HG03521 (cell line): Measurements from ENCODE around the gene ABCB1.
"Not testable (repeated sequence)": the region's sequence is repeated elsewhere in the genome, so short reads cannot be mapped to it uniquely, and the experiment has no call there.

ENCODE experiments used
- ATAC-seq: cut with Tn5 transposase; IDR thresholded peaks from one replicate; pipeline ENCODE4 v1.9.1; 2021; ENCODE audit warnings: mild to moderate bottlenecking, moderate library complexity; ENCODE audit not compliant: unreplicated experiment

Gene ABCB1

GRCh38 chr7:87474533-87475358 is 125.9 kb downstream of the ABCB1 start:
- peak; percentile 55 for ATAC-seq

- ATAC-seq, result no peak
These were observed 126.7 kb downstream of the ABCB1 start for GRCh38 chr7:87473986-87474385.

GRCh38 chr7:87473192-87473591 is 127.5 kb downstream of the ABCB1 start:
- ATAC-seq, result no peak

- no peak for ATAC-seq
These were observed 129.2 kb downstream of the ABCB1 start for GRCh38 chr7:87471473-87471872.

GRCh38 chr7:87469204-87469603 is 131.5 kb downstream of the ABCB1 start:
- ATAC-seq, result not testable (repeated sequence)

- not testable (repeated sequence) for ATAC-seq
These were observed 135.2 kb downstream of the ABCB1 start for GRCh38 chr7:87465534-87465880.

- not testable (repeated sequence) for ATAC-seq
These were observed 135.7 kb downstream of the ABCB1 start for GRCh38 chr7:87464830-87465533.

- ATAC-seq, result no peak
These were observed 136.7 kb downstream of the ABCB1 start for GRCh38 chr7:87463982-87464381.

- not testable (repeated sequence) for ATAC-seq
These were observed 140.2 kb downstream of the ABCB1 start for GRCh38 chr7:87460444-87460843.

GRCh38 chr7:87459941-87460340 is 140.7 kb downstream of the ABCB1 start:
- no peak for ATAC-seq

GRCh38 chr7:87458148-87458547 is 142.5 kb downstream of the ABCB1 start:
- ATAC-seq, result no peak

GRCh38 chr7:87456247-87456646 is 144.4 kb downstream of the ABCB1 start:
- ATAC-seq, result no peak
